A673 (cell line): ENCODE data around the gene FMNL3. TPM values are rescaled to one million over a fixed set of nuclear protein-coding genes. Genes with fewer than 3 reads are reported as not detected.

Experiments used
- BruUV-seq: library from RNA; stranded (reverse); fragments of 400-500 nt; replicated peaks from 2 replicates; lab custom pipeline; 2021; lab: Mats Ljungman, UMichigan
- CTCF ChIA-PET: fragments of 300-600 bp; sonication (Branson Sonifier 250); formaldehyde crosslinking; loops from one replicate; lab custom pipeline; 2022; ENCODE audit warnings: antibody characterized with exemption; lab: Charles Lee
- POLR2A ChIA-PET: fragments of 300-600 bp; sonication (Branson Sonifier 250); formaldehyde crosslinking; loops from one replicate; lab custom pipeline; 2022; ENCODE audit warnings: antibody characterized with exemption; ENCODE audit not compliant: low non-redundant PET; lab: Charles Lee
- DNase-seq: peaks from one replicate; pipeline ENCODE4 v3.0.0-alpha.2; 2015; ENCODE audit warnings: low spot score
- H3K27ac ChIP-seq: fragments of 200-600 bp; sonication (generic); 2 replicates; pipeline ENCODE4 v1.5.1; 2016; ENCODE audit warnings: mixed run types, low read depth, mild to moderate bottlenecking, mixed read lengths, antibody characterized with exemption, low read length; ENCODE audit not compliant: poor library complexity, severe bottlenecking
- H3K27me3 ChIP-seq: fragments of 200-600 bp; sonication (generic); replicated peaks from 2 replicates; pipeline ENCODE4 v1.6.1; 2017; ENCODE audit warnings: mixed run types, low read depth, mild to moderate bottlenecking, mixed read lengths, antibody characterized with exemption, low read length; ENCODE audit not compliant: insufficient read depth, poor library complexity
- H3K36me3 ChIP-seq: fragments of 200-600 bp; sonication (generic); 2 replicates; pipeline ENCODE4 v1.6.1; 2016; ENCODE audit warnings: mixed run types, mild to moderate bottlenecking, mixed read lengths, antibody characterized with exemption, low read length; ENCODE audit not compliant: insufficient read depth, poor library complexity, severe bottlenecking
- H3K4me1 ChIP-seq: fragments of 200-600 bp; sonication (generic); 2 replicates; pipeline ENCODE4 v1.6.1; 2017; ENCODE audit warnings: mixed run types, mild to moderate bottlenecking, mixed read lengths, antibody characterized with exemption, low read length; ENCODE audit not compliant: insufficient read depth, poor library complexity, severe bottlenecking
- H3K4me3 ChIP-seq: fragments of 200-600 bp; sonication (generic); 2 replicates; pipeline ENCODE4 v1.5.1; 2016; ENCODE audit warnings: low read depth, mixed run types, mild to moderate bottlenecking, mixed read lengths, low read length; ENCODE audit not compliant: poor library complexity, severe bottlenecking
- H3K9me3 ChIP-seq: fragments of 200-600 bp; sonication (generic); 2 replicates; pipeline ENCODE4 v1.6.1; 2016; ENCODE audit warnings: mixed run types, low read depth, mild to moderate bottlenecking, mixed read lengths, antibody characterized with exemption, low read length; ENCODE audit not compliant: poor library complexity, severe bottlenecking
- CTCF ChIP-seq: fragments of 300-800, 200-600 bp; sonication (generic); conservative IDR thresholded peaks from 2 replicates; pipeline ENCODE4 v1.5.1; 2017; ENCODE audit warnings: low read depth, mild to moderate bottlenecking, antibody characterized with exemption, low read length, moderate library complexity, mixed read lengths
- EZH2 ChIP-seq: fragments of 200-600 bp; sonication (generic); IDR thresholded peaks from 2 replicates; pipeline ENCODE4 v1.6.1; 2017; ENCODE audit warnings: borderline replicate concordance, low read depth, mild to moderate bottlenecking, mixed read lengths, antibody characterized with exemption, low read length; ENCODE audit not compliant: poor library complexity, severe bottlenecking
- intact Hi-C: fragments of 100-400 bp; cut with micrococcal nuclease; formaldehyde crosslinking; loops from one replicate; pipeline ENCODE4 v1.10.0; 2022; ENCODE audit not compliant: unreplicated experiment
- total RNA-seq: library from RNA; stranded (reverse); gene quantifications from 2 replicates; pipeline ENCODE4 v1.2.3, GENCODE V29; 2021

The FMNL3 gene
- total RNA-seq, 1 experiment from 2014 or later: 22.0 TPM

- DNase-seq: peak; percentile 58
- Histone ChIP-seq H3K27me3 (peaks cover 6% of the 10 kb centered on the region), H3K27ac (peak overlapping the region; percentile 88), H3K9me3 (peaks cover 6% of the 10 kb centered on the region), H3K4me3 (peak overlapping the region; percentile 73), H3K4me1 (peaks cover 9% of the 10 kb centered on the region), H3K36me3 (no peaks in the 10 kb centered on the region)
- no peak for TF ChIP-seq EZH2
- TF ChIP-seq CTCF: no peak
- intact Hi-C loops: loop anchor here (1.0 kb wide), 1 partner anchor 62 kb away; no protein-coding TSS in a partner anchor
- CTCF ChIA-PET: interaction anchor here (0.6 kb wide), 1 partner anchor 369 kb away, joined by 3 read pairs; no protein-coding TSS in a partner anchor
- POLR2A ChIA-PET: interaction anchor here (0.5 kb wide), 1 partner anchor 152 kb away, joined by 5 read pairs; no protein-coding TSS in a partner anchor
- BruUV-seq: no TSS peak
Measured at GRCh38 chr12:49706351-49707127, 666 bp downstream of the FMNL3 start.

- TF ChIP-seq CTCF (no peak), EZH2 (no peak)
- peak; percentile 50 for DNase-seq
- peaks cover 9% of the 10 kb centered on the region for H3K4me1 ChIP-seq
- H3K9me3 ChIP-seq: peaks cover 6% of the 10 kb centered on the region
- H3K27me3 ChIP-seq: no peaks in the 10 kb centered on the region
- H3K27ac ChIP-seq: no peak overlapping the region
- H3K4me3 ChIP-seq: peak overlapping the region; percentile 73
- CTCF ChIA-PET: no interaction called here
- POLR2A ChIA-PET: no interaction called here
- H3K36me3 ChIP-seq: no peaks in the 10 kb centered on the region
- TSS peak; percentile 57 for BruUV-seq
- intact Hi-C loops: no loop called here
Measured at GRCh38 chr12:49705479-49706134, 1.6 kb downstream of the FMNL3 start.

- no peak for TF ChIP-seq EZH2
- no peak for TF ChIP-seq CTCF
- no peaks in the 10 kb centered on the region for H3K36me3 ChIP-seq
- H3K4me3 ChIP-seq: no peak overlapping the region
- intact Hi-C loops: no loop called here
- no peaks in the 10 kb centered on the region for H3K27me3 ChIP-seq
- DNase-seq: no peak
- H3K27ac ChIP-seq: no peak overlapping the region
- peaks cover 9% of the 10 kb centered on the region for H3K4me1 ChIP-seq
- CTCF ChIA-PET: interaction anchor here (1.7 kb wide), 1 partner anchor 38 kb away, joined by 4 read pairs; the partner anchor contains the start of gene TMBIM6
- H3K9me3 ChIP-seq: peaks cover 6% of the 10 kb centered on the region
- POLR2A ChIA-PET: interaction anchor here (0.5 to 0.6 kb wide), 2 partner anchors 42 to 190 kb away, joined by 5 to 7 read pairs; no protein-coding TSS in a partner anchor
- BruUV-seq: no TSS peak
Measured at GRCh38 chr12:49703647-49704137, 3.5 kb downstream of the FMNL3 start.
